DLD1 (cell line): ENCODE measurements around the gene PPFIBP1.

Source experiments
- in situ Hi-C: cut with HindIII; loops from 2 replicates; pipeline ENCODE4 v1.10.0; 2017; ENCODE audit warnings: low sequenced_read_pairs

PPFIBP1 gene

GRCh38 chr12:27620121-27620520 lies 96.1 kb downstream of the PPFIBP1 start:
- in situ Hi-C loops = no loop called here

- in situ Hi-C loops = no loop called here
Observed at GRCh38 chr12:27622436-27623195, 98.6 kb downstream of the PPFIBP1 start.

GRCh38 chr12:27623645-27624044 lies 99.6 kb downstream of the PPFIBP1 start:
- in situ Hi-C loops = no loop called here

GRCh38 chr12:27624586-27624985 lies 100.6 kb downstream of the PPFIBP1 start:
- in situ Hi-C loops = no loop called here

- in situ Hi-C loops = loop anchor here (25.0 kb wide), 1 partner anchor 240 kb away; no protein-coding TSS in a partner anchor
Observed at GRCh38 chr12:27627123-27627852, 103.3 kb downstream of the PPFIBP1 start.

GRCh38 chr12:27627853-27628469 lies 104.0 kb downstream of the PPFIBP1 start:
- in situ Hi-C loops = loop anchor here (25.0 kb wide), 1 partner anchor 241 kb away; no protein-coding TSS in a partner anchor

GRCh38 chr12:27630219-27630618 lies 106.2 kb downstream of the PPFIBP1 start:
- in situ Hi-C loops = loop anchor here (10.0 to 25.0 kb wide), 2 partner anchors 195 to 243 kb away; no protein-coding TSS in a partner anchor

- in situ Hi-C loops = loop anchor here (10.0 to 25.0 kb wide), 2 partner anchors 197 to 244 kb away; no protein-coding TSS in a partner anchor
Observed at GRCh38 chr12:27631365-27631764, 107.4 kb downstream of the PPFIBP1 start.

- in situ Hi-C loops = loop anchor here (10.0 to 25.0 kb wide), 2 partner anchors 197 to 245 kb away; no protein-coding TSS in a partner anchor
Observed at GRCh38 chr12:27631813-27632491, 107.9 kb downstream of the PPFIBP1 start.

- in situ Hi-C loops = loop anchor here (10.0 to 25.0 kb wide), 2 partner anchors 201 to 248 kb away; no protein-coding TSS in a partner anchor
Observed at GRCh38 chr12:27635349-27635972, 111.5 kb downstream of the PPFIBP1 start.

GRCh38 chr12:27636569-27636968 lies 112.6 kb downstream of the PPFIBP1 start:
- in situ Hi-C loops = loop anchor here (10.0 to 25.0 kb wide), 2 partner anchors 202 to 249 kb away; no protein-coding TSS in a partner anchor

- in situ Hi-C loops = loop anchor here (10.0 to 25.0 kb wide), 2 partner anchors 203 to 250 kb away; no protein-coding TSS in a partner anchor
Observed at GRCh38 chr12:27637524-27637923, 113.5 kb downstream of the PPFIBP1 start.

- in situ Hi-C loops = loop anchor here (10.0 to 25.0 kb wide), 2 partner anchors 204 to 252 kb away; no protein-coding TSS in a partner anchor
Observed at GRCh38 chr12:27639265-27639664, 115.3 kb downstream of the PPFIBP1 start.

- in situ Hi-C loops = loop anchor here (25.0 kb wide), 1 partner anchor 253 kb away; no protein-coding TSS in a partner anchor
Observed at GRCh38 chr12:27640566-27641200, 116.7 kb downstream of the PPFIBP1 start.

GRCh38 chr12:27642361-27642760 lies 118.4 kb downstream of the PPFIBP1 start:
- in situ Hi-C loops = loop anchor here (25.0 kb wide), 1 partner anchor 255 kb away; no protein-coding TSS in a partner anchor

- in situ Hi-C loops = loop anchor here (25.0 kb wide), 1 partner anchor 256 kb away; no protein-coding TSS in a partner anchor
Observed at GRCh38 chr12:27642892-27643291, 118.9 kb downstream of the PPFIBP1 start.

GRCh38 chr12:27644158-27644845 lies 120.3 kb downstream of the PPFIBP1 start:
- in situ Hi-C loops = loop anchor here (25.0 kb wide), 1 partner anchor 257 kb away; no protein-coding TSS in a partner anchor

GRCh38 chr12:27645671-27646070 lies 121.7 kb downstream of the PPFIBP1 start:
- in situ Hi-C loops = loop anchor here (25.0 kb wide), 1 partner anchor 258 kb away; no protein-coding TSS in a partner anchor
